ENCODE data around the gene SPRYD3.
"Not testable (repeated sequence)": the region's sequence is repeated elsewhere in the genome, so short reads cannot be mapped to it uniquely, and the experiment has no call there.

Gene SPRYD3

DNA sequence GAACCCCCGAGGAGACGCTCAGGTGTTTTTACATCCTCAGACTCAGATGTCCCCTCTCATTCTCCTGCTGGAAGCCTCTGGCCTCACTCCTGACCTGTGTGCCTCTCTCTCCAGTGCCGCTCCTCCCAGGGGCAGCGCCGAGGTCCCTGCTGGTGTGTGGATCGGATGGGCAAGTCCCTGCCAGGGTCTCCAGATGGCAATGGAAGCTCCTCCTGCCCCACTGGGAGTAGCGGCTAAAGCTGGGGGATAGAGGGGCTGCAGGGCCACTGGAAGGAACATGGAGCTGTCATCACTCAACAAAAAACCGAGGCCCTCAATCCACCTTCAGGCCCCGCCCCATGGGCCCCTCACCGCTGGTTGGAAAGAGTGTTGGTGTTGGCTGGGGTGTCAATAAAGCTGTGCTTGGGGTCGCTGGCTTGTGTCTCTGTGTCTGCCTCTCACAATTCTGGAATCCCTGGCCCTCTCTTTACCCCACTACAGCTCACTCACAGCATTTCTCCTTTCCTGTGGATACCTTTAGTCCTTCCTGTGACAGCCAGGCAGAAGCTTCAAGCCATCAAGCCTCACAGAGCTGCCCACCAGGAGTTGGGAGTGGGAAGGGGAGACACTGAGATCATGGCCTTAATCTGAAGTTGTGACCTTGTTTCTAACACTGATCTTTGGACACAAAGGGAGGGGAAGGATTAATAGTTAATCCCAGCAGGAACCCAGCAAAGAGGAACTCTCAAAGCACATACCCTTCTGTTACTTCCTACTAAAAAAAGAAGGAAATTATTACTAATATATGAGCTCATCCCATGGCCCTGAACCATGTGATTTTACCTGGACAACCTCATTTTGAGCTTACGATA is 23.0 kb upstream of the SPRYD3 start:
- no peak for DNase-seq

DNA sequence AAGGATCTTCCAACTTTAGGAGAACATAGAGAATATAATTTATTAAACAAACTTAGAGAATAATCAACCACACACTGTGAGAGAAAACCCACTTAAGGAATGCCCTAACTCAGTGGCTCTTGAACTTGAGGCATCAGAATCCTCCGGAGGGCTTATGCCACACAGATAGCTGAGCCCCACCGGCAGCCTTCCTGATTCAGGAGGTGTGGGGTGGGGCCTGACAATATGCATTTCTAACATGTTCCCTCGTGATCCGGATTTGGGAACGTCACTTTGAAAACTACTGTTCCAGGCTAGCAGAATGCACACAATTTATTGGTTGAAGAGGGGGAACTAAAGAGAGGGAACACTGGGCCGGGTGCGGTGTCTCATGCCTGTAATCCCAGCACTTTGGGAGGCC is 22.1 kb upstream of the SPRYD3 start:
- no peak for DNase-seq

DNA sequence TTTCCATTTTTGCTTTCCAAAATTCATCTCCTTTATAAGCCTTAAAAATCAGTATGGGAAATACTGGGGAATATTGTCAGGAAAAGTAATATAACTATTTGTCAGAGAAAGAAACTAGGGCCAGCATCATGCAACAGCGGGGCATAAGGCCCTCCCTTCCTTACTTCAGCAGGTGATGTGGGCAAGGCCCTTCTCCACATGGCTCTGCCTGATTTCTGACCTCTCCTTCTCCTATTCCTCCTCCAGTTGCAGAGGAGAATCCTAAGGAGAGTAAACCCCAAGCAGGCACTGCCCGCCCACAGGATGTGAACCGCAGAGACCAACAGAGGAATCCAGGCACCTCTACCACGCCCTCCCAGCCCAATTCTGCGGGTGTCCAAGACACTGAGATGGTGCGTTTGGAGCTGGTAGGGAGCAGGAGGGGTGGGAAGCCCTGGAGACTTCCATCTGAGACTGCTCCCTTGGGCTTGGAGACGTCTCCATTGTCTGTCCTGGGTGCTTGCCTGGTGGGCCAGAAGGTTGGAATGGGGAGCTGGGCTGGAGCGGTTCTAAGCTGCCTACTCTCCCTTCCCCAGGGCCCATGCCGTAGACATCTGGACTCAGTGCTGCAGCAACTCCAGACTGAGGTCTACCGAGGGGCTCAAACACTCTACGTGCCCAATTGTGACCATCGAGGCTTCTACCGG is 21.4 kb upstream of the SPRYD3 start:
- DNase-seq = no peak

DNA sequence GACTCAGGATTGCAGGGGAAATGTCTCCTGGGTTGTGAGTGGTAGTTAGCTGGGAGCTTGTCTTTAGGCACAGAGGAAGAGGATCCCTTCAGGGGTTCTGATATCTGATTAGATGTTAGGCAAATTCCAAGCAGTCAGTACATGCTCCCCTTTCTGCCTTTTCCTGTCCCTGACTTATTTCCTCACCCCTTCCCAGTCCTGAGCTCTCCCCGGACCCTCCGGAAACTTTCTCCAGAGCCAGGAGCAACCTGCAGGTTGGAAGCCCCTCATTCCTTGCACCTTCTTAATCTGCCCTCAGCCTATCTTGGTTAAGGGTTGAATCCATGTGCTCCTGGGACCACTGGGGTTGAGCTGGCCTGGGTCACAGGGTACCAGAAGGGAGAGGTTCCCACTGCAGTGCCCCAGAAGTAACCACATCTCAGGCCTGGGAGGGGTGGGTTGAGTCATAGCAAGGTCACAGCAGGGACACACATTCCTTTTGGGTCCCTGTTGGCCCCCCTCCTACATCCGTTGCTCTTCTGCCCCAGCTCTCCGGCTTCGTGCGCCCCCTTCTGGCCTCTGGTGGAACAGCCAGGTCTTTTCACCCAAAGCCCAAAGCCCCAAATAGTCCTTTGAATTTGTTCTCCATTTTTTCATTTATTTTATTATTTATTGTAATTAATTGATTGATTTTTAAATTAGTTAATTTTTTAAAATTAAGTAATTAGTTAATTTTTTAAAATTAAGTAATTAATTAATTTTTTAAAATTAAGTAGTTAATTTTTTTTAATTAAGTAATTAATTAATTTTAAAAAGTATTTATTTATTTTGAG is 20.1 kb upstream of the SPRYD3 start:
- peak; percentile 70 to 73 for DNase-seq

DNA sequence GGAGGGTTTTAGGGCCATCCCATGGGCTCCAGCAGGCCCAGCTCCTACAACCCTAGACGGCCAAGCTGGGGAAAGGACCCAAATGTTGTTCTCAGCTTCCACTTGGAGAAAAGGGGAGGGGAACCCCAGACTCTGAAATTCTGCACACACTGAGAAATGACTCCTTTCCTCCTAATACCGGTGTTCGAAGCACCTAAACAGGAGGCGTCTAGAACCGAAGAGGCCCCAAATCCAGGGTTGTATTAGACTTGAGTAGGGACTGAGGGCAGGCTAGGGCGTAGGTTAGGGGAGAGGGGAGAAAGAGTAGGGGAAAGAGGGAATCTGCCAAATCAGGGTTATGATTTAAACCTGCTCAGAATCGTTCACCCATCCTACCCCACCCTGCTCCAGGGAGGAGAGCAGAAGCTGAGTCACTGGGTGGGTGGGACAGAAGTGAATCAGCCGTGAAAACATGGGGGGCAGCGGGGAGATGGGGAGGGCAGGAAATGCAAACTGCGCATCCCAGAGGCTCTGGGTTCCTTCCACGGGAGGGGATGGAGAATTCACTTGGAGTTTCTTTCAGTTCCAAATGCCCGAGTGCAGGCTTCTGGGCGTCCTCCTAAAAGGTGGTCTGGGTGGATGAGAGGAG is 19.3 kb upstream of the SPRYD3 start:
- DNase-seq = no peak

DNA sequence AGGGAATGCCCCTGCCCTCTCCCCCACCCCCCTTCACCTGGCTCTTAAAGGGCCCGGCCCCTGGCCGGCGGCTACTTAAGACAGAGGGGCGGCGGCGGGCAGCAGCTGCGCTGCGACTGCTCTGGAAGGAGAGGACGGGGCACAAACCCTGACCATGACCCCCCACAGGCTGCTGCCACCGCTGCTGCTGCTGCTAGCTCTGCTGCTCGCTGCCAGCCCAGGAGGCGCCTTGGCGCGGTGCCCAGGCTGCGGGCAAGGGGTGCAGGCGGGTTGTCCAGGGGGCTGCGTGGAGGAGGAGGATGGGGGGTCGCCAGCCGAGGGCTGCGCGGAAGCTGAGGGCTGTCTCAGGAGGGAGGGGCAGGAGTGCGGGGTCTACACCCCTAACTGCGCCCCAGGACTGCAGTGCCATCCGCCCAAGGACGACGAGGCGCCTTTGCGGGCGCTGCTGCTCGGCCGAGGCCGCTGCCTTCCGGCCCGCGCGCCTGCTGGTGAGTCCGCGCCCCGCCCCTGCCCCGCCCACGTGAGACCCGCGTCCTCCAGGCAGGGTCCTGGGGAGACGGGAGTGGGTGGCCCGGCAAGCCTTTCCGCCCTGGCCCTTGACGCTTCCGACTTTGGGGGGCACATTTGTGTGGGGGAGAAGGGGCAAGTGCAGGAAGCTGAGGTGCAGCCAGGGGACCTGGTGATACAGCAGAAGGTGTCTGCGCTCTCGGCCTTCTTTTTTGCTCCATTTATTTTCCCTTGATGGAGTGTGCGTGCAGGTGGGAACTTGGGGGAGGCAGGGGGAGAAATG is 18.6 kb upstream of the SPRYD3 start, which contains the start of gene IGFBP6:
Gene IGFBP6, plus strand, starts transcription at position 104 of the 790 bp plus-strand sequence. Its CDS starts 51 bp downstream, at position 155.
- peak; percentile 50 to 71 for DNase-seq

DNA sequence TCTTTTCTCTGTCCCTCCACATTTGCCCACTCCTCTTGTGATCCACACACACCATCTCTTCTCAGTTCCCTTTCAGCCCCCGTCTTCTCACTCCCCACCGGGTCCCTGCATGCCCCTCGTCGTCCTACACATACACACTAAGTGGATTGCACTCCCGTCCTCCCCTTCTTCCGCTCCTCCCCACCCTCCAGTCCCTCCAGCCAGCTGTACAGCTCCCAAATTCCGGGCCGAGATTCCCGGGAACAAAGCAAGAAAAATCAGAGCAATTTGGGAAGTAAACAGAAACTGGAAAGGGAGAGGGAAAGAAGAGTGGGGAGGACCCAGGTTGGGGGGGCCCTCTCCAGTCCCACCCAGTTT is 18.0 kb upstream of the SPRYD3 start:
- peak in 1 of 2 experiments; percentile 31 for DNase-seq

DNA sequence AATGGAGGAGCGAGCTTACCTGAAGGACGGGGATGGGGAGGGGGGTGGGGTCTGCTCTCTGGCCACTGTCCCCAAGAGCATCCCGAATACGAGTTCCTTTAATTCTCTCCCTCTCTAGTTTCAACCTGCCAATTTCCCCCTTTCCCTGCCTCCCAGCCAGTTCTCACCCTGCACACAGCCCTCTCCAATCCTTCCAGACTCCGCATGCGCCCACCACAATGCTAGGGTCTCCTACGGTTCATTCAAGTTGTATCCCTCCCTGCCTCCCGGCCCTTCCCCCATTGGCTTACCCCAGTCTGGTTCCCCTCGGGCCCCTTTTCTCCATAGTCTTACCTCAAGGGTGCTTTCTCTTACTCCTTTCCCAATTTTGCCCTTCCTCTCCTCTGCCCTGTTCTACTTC is 17.6 kb upstream of the SPRYD3 start:
- DNase-seq = no peak

DNA sequence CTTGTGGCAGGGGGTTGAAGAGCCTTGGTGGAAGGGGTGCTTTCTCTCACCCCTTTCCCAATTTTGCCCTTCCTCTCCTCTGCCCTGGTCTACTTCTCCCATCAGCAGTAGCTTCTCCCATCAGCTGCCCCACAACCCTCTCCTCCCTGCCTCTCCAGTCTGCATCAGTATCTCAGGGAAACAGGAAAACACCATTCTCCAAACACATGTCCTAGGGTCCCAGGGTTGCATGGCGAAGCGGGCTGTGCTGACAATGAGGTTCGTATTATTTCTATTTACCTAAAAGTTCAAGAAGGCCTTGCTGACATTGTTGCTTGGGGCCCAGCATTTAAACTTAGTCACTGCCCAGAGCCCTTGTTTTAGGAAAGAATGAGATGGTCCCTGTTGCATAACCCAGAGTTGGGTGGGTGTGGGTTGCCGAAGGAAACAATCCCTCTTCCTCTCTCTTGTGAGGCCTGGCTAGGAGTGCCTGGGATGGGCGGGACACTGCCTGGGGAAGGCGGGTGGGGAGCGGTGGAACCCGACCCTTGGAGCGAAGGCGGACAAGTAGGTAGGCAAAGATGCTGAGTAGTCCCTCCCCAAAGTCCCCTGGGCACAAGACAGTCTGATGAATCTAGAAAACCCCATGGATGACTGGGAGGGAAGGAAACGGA is 17.0 kb upstream of the SPRYD3 start:
- no peak for DNase-seq

DNA sequence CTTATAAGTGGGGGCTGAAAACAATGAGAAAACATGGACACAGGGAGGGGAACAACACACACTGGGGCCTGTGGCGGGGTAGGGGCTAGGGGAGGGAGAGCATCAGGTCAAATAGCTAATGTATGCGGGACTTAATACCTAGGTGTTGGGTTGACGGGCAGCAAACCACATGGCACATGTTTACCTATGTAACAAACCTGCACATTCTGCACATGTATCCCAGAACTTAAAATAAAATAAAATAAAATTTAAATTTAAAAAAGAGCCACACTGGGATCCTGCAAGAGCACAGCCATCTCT is 16.4 kb upstream of the SPRYD3 start:
- not testable (repeated sequence) for DNase-seq

DNA sequence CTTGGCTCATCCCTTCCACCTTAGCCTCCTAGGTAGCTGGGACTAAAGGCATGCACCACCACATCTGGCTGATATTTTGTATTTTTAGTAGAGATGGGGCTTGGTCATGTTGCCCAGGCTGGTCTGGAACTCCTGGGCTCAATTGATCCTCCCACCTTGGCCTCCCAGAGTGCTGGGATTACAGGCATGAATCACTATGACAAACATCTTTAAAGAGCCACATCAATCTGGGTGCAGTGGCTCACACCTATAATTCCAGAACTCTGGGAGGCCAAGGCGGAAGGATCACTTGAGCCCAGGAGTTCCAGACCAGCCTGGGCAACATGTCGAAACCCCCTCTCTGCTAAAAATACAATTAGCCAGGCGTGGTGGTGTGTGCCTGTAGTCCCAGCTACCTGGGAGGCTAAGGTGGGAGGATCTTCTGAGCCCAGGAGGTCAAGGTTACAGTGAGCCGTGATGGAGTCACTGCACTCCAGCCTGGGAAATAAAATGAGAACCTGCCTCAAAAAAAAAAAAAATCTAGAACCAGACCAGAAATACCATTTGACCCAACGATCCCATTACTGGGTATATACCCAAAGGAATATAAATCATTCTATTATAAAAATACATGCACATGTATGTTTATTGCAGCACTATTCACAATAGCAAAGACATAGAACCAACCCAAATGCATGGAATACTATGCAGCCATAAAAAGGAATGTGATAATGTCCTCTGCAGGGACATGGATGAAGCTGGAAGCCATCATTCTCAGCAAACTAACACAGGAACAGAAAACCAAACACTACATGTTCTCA is 15.8 kb upstream of the SPRYD3 start:
- DNase-seq = not testable (repeated sequence)

DNA sequence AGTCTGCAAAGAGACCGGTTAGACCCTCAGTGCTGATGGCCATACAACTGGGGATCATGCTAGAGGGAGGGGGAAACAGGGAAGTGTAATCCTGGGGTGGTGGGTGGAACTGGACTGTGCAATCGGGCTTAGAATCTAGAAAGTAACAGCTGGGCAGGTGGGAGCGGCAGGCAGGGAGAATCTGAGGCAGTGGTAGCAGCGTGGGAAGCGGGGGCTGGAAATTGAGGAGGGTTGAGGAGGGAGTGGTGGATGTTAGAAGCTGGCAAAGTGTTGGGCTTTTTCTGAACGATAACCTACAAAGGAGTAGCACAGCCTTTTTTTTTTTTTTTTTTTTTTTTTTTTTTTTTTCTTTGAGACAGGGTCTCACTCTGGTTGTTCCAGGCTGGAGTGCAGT is 15.2 kb upstream of the SPRYD3 start:
- no peak for DNase-seq

DNA sequence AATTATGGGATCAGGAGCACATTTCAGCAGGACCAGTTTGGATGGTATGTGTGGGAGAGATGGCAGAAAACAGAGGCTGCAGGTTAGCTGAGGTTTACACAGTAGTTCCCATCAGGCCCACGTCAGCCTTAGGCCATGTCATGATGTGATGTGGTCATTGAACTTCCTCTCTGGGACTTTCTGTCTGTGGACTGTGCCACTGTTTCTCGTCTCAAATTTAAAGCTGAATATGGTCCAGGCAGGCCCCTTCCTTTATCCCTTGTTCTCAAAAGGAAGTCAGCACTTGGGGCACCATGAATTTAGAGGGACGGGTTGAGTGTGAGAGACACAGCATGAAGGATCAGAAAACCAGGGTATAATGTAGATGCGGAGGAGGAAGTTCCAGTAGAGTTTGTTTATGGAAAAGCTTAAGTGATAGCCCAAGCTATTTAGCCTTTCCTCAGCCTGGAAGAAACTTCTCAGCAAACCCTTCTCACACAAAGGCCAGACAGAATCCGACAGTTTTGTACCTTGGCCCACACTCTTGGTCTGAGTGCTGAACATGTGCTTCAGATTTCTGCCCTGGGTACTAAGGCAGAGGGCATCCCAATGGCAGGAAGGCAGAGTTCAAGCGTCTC is 14.7 kb upstream of the SPRYD3 start:
- no peak for DNase-seq

DNA sequence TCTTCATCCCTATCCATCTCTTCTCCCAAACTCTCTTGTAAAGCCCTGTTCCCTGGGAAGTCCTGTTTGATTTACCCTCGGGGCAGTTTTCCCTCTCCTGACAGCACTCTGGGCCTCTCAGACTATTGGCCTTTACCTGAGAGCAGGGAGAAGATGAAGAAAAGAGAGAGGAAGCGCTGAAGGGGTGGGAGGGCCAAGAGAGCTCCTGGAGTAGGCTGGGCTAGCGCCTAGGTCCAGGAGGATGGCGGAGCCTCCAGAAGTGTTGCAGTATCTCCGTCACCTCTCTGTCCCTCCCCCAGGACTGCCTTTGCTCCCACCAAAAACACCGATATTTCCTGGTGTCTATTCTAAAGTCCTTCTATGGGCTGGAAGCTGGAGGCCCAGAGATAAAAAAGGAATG is 12.6 kb upstream of the SPRYD3 start:
- DNase-seq = no peak

DNA sequence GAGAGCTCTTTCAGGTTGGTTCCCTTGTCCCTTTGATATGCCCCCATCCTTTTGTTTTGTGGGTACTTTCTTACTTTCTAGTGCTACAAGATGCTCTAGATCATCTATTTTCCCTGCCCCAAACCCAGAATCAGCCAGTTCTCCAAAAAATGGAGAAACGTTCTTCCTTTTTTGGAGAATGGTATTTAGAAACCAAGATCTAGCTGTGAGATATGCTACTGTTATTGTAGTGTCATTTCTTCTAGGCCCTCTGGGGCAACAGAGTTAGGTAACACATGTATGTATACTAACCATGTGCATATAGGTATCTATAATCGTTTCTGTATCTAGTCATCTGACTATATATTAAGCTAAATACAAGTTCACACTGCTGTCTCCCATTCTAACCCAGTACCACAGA is 11.4 kb upstream of the SPRYD3 start:
- no peak for DNase-seq

DNA sequence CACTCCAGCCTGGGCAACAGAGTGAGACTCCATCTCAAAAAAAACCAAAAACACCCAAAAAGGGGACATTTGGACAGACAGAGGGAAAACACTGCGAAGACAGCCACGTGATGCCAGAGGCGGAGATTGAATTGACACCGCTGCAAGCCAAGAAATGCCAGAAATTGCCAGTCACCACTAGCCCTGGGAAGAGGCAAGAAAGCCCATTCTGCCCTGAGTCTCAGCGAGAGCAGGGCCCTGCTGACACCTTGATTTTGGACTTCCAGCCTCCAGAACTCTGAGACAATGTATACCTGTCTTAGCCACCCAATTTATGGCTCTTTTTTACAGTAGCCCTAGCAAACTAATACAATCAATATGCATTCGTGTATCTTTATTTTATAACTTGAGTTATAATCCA is 10.9 kb upstream of the SPRYD3 start:
- no peak for DNase-seq

DNA sequence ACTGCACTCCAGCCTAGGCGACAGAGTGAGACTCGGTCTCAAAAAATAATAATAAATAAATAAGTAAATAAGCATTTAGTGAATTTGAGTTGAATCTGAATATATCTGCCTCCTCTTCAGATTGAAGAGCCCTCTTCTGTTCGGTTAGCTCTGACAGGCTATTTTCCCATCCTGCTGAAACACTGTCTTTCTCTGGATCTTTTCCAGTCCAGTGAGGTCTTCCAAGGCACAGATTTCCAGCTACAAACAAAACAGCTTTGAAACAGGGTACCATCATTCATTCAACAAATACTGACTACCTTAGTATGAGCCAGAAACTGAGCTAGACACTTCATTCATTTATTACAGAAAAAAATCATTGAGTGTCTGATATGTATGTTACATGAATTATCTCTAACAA is 7.2 kb upstream of the SPRYD3 start:
- DNase-seq = no peak

DNA sequence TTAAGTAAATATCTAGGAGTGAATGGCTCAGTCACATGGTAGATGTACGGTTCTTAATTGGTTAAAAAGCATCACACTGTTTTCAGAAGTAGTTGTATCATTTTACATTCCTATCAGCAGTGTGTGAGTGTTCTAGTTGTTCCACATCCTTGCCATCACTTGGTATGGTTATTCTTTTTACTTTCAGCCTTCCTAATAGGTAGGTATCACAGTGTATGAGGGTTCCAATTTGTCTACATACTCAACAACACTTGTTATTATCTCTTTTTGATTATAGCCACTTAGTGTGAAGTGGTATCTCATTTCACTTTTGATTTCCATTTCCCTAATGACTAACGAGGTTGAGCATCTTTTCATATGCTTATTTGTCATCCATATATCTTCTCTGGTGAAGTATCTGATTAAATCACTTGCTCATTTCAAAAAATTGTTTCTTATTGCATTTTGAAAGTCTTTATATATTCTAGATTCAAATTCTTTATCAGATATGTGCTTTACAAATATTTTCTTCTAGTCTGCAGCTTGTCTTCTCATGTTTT is 3.5 kb upstream of the SPRYD3 start:
- DNase-seq = no peak

DNA sequence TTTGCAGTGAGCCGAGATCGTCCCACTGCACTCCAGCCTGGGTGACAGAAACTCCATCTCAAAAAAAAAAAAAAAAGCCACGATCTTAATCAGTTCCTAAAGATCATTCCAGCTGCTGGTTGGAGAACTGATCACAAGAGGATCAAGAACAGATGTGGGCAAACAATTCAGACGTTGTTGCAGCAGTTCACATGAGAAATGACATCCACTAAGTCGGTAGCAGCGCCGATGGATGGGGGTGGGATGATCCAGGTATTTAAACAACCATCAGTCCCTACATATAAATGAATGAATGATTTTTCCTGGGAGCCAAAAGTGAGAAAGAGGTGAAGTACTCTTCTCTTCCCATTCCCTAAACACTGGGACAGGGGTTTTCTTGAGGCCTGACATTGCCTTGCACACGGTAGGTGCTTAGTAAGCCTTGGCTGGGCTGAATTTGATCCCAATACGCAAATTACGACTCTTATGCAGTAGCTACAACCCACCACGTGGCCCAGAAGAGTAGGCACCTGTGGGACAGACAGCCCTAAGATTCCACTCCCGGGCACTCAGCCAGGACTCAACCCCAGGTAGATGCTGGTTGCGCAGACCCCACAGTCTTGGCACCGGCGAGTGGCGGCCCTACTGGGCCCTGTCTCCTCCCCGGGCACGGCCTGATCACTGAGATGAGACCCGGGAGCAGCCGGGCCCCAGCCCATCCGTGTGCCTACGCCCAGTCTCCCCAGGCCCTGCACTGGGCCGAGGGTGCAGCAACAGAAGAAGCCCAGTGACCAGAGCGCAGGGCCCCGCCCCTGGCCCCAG is 565 bp downstream of the SPRYD3 start:
- peak in 1 of 2 experiments; percentile 44 for DNase-seq

All from NCI-H2081 (cell line).